ENCODE data around the gene CEP164. TPM values are rescaled to one million over a fixed set of nuclear protein-coding genes. Genes with fewer than 3 reads are reported as not detected.

CEP164 gene
- total RNA-seq, 1 donor from 2014 or later = 28.8 TPM

DNA sequence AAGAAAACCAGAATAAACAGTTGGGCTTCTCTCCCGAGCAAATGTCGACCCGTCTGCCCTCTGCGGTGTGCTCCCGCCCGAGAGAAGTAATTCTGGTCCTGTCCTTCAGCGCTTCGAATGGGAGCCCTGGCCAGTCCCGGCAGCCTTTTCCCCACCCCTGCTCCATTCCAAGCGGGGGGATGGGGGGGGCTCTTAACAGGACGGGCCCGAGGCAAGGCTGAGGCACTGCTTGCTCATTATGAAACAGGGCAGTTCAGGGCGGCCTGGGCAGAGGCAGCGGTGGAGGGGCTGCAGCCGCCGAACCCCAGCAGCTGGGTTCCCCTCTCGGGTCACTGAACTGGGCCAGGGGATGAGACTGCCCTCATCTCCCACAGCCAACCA lies 27.4 kb upstream of the CEP164 start:
- Histone ChIP-seq H3K4me3 (ENCODE audit: low read depth, low read length) (no peak overlapping the region), H3K36me3 (ENCODE audit: control insufficient read depth, insufficient read depth, low read length) (no peaks in the 10 kb centered on the region), H3K27me3 (ENCODE audit: control insufficient read depth, insufficient read depth, low read length) (no peaks in the 10 kb centered on the region)
- TF ChIP-seq, protein P1, sequence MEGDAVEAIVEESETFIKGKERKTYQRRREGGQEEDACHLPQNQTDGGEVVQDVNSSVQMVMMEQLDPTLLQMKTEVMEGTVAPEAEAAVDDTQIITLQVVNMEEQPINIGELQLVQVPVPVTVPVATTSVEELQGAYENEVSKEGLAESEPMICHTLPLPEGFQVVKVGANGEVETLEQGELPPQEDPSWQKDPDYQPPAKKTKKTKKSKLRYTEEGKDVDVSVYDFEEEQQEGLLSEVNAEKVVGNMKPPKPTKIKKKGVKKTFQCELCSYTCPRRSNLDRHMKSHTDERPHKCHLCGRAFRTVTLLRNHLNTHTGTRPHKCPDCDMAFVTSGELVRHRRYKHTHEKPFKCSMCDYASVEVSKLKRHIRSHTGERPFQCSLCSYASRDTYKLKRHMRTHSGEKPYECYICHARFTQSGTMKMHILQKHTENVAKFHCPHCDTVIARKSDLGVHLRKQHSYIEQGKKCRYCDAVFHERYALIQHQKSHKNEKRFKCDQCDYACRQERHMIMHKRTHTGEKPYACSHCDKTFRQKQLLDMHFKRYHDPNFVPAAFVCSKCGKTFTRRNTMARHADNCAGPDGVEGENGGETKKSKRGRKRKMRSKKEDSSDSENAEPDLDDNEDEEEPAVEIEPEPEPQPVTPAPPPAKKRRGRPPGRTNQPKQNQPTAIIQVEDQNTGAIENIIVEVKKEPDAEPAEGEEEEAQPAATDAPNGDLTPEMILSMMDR (IDR thresholded peaks at IDR 0.05; ENCODE audit: insufficient read depth, low read length, poor library complexity, severe bottlenecking) = no peak
- DNase-seq (ENCODE audit: low read depth) = peak; percentile 12

DNA sequence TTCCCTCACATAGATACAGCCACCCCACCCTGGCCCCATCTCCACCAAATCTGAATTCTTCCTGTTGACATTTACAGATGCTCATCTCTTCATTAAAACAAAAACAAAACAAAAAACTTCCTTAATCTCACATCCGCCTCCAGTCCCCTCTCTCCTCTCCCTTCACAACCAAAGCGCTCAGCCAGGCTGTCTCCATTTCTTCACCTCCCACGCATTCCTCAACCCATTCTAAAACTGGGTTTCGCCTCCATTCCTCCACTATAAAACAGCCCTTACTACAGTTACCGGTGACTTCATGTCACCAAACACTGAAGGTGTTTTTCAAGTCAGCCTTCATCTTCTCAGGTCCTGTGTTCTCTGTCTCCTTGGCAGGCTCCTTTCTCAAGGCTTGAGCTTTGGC lies 26.9 kb upstream of the CEP164 start:
- Histone ChIP-seq H3K36me3 (ENCODE audit: control insufficient read depth, insufficient read depth, low read length) (no peaks in the 10 kb centered on the region), H3K4me3 (ENCODE audit: low read depth, low read length) (no peak overlapping the region), H3K27me3 (ENCODE audit: control insufficient read depth, insufficient read depth, low read length) (no peaks in the 10 kb centered on the region)
- no peak for DNase-seq (ENCODE audit: low read depth)
- TF ChIP-seq, protein P1 (IDR thresholded peaks at IDR 0.05; ENCODE audit: insufficient read depth, low read length, poor library complexity, severe bottlenecking) = no peak

DNA sequence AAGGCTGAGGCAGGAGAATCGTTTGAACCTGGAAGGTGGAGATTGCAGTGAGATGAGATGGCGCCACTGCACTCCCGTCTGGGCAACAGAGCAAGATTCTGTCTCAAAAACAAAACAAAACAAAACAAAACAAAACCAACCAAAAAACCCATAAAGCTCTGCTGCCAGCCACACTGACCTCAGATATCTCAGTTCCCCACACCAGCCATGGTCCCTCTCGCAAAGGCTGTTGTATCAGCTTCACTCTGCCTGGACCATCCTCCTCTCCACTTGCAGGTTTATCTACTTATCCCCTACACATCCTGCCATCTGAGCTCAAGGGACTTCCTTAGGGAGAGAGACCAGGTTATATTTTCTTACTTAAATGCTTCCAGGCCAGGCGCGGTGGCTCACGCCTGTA lies 25.4 kb upstream of the CEP164 start:
- Histone ChIP-seq H3K36me3 (ENCODE audit: control insufficient read depth, insufficient read depth, low read length) (no peaks in the 10 kb centered on the region), H3K4me3 (ENCODE audit: low read depth, low read length) (no peak overlapping the region), H3K27me3 (ENCODE audit: control insufficient read depth, insufficient read depth, low read length) (no peaks in the 10 kb centered on the region)
- no peak for DNase-seq (ENCODE audit: low read depth)
- TF ChIP-seq, protein P1 (IDR thresholded peaks at IDR 0.05; ENCODE audit: insufficient read depth, low read length, poor library complexity, severe bottlenecking) = no peak

DNA sequence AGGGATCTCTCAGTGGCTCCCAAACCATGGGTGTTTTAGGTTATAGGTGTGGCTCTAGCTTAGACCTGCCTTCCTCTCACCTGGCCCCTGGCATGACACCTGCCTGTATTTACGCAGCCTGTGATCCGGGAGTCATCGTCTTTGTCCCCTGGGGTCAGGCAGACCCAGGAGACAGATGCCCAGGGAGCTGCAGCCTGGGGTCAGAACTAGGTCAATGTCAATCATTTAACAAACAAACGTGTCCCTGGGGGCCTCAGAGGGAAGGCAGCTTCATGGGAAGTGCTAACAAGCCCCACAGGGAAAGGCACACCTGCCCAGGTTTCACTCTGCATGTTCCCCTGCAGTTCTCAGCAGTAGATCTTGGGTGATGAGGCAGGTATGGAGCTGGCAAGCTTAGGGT lies 24.6 kb upstream of the CEP164 start:
- TF ChIP-seq, protein P1 (IDR thresholded peaks at IDR 0.05; ENCODE audit: insufficient read depth, low read length, poor library complexity, severe bottlenecking) = no peak
- no peak for DNase-seq (ENCODE audit: low read depth)
- Histone ChIP-seq H3K36me3 (ENCODE audit: control insufficient read depth, insufficient read depth, low read length) (no peaks in the 10 kb centered on the region), H3K4me3 (ENCODE audit: low read depth, low read length) (no peak overlapping the region), H3K27me3 (ENCODE audit: control insufficient read depth, insufficient read depth, low read length) (no peaks in the 10 kb centered on the region)

DNA sequence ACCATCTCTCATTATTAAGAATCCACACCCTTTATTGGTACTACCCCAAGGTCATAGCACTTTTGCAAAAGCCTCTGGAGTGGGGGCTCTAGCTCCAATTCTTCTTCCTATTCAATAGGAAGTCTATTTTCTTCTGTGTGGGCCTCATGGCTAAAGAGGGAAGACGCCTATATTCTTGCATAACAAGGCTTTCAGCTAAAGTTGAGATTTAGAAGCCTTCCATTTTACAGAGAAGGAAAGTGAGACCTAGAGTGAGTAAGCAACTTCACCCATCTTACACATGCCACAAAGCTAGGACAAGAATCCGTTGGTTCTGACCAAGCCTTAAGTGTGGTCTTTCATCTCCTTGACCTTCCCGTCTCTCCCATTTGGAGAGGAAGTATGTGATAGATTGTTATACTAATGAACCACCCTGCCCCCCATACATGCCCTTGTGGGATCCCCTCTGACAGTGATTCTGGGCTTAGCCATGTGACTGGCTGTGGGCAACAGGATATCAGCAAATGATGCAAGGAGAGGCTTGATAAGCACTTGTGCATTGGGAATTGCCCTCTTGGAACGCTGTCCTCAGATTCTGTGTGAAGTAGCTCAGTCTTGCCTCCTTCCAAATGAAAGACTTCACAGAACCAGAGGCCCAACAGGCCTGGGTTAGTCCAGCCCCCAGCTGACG lies 23.9 kb upstream of the CEP164 start:
- TF ChIP-seq, protein P1 (IDR thresholded peaks at IDR 0.05; ENCODE audit: insufficient read depth, low read length, poor library complexity, severe bottlenecking) = no peak
- no peak for DNase-seq (ENCODE audit: low read depth)
- H3K36me3 ChIP-seq (ENCODE audit: control insufficient read depth, insufficient read depth, low read length) = no peaks in the 10 kb centered on the region
- H3K27me3 ChIP-seq (ENCODE audit: control insufficient read depth, insufficient read depth, low read length) = no peaks in the 10 kb centered on the region
- no peak overlapping the region for H3K4me3 ChIP-seq (ENCODE audit: low read depth, low read length)

DNA sequence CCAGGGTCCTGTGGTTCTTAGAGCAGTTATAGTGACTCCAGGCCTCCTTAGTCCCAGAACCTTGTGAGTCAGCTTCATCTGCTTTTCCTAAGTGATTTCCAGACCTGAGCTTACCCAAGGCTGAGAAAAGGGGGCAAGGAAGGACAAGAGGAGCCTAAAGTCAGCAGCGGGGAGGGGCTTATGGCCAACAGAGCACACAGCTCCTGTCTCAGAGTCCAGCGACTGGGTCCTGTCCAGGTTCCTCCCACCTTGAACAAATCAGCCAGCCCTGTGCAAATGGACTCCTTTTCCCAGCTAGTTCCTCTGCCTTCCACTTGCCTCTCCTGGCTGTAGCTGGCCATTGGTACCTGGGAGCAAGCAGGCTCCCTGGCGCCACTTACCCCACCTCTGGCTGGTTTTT lies 22.5 kb upstream of the CEP164 start:
- Histone ChIP-seq H3K36me3 (ENCODE audit: control insufficient read depth, insufficient read depth, low read length) (no peaks in the 10 kb centered on the region), H3K27me3 (ENCODE audit: control insufficient read depth, insufficient read depth, low read length) (no peaks in the 10 kb centered on the region), H3K4me3 (ENCODE audit: low read depth, low read length) (no peak overlapping the region)
- no peak for DNase-seq (ENCODE audit: low read depth)
- TF ChIP-seq, protein P1 (IDR thresholded peaks at IDR 0.05; ENCODE audit: insufficient read depth, low read length, poor library complexity, severe bottlenecking) = no peak

Measured in kidney epithelial cell (primary cell).